ENCODE data around the gene S100A12. TPM values are rescaled to one million over a fixed set of nuclear protein-coding genes. Genes with fewer than 3 reads are reported as not detected.

S100A12 gene
- total RNA-seq, 2 donors from 2014 or later, result not detected

DNA sequence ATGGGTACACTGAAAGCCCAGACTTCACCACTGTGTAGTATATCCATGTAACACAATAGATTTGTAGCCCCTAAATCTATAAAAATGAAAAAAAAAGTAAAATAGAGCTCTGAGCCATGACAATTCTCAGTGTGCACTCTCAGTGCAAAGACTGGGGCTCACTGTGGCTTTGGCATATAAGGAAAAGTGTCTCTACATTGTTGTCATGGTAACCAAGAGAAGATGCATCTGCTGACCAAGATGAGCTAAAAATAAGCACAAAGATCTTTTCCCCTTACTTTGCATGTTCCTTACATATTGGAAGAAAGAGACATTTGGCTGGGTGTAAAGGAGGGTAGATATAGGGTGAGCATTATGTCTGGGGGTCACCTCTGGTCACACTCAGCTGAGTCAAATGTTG lies 38.8 kb downstream of the S100A12 start:
- Mint-ChIP-seq H3K4me1 (ENCODE audit: low read depth in 2 of 2) (no peaks in the 10 kb centered on the region), H3K4me3 (no peak overlapping the region), H3K27ac (no peak overlapping the region), H3K9me3 (peaks cover 4% of the 10 kb centered on the region), H3K36me3 (peaks cover 6% of the 10 kb centered on the region), H3K27me3 (peaks cover 28 to 38% of the 10 kb centered on the region in 2 donors)
- ATAC-seq (no peak), DNase-seq (ENCODE audit: low spot score) (no peak)

- Mint-ChIP-seq H3K4me1 (ENCODE audit: low read depth in 2 of 2) (no peaks in the 10 kb centered on the region), H3K36me3 (peaks cover 12% of the 10 kb centered on the region), H3K4me3 (no peak overlapping the region), H3K27me3 (peaks cover 37 to 41% of the 10 kb centered on the region in 2 donors), H3K27ac (no peak overlapping the region), H3K9me3 (peaks cover 7% of the 10 kb centered on the region)
- ATAC-seq (no peak), DNase-seq (ENCODE audit: low spot score) (no peak)
These were observed 41.5 kb downstream of the S100A12 start for GRCh38 chr1:153333902-153334301.

- ATAC-seq, result no peak
- Mint-ChIP-seq H3K9me3 (peaks cover under 1% of the 10 kb centered on the region), H3K27ac (no peak overlapping the region), H3K36me3 (peaks cover 11% of the 10 kb centered on the region), H3K4me3 (no peak overlapping the region), H3K27me3 (peaks cover 21 to 38% of the 10 kb centered on the region in 2 donors), H3K4me1 (ENCODE audit: low read depth in 2 of 2) (no peaks in the 10 kb centered on the region)
- no peak for DNase-seq (ENCODE audit: low spot score)
These were observed 50.5 kb downstream of the S100A12 start for GRCh38 chr1:153324912-153325311.

Other genes with a start within 250 kb of the S100A12 start
- gene SPRR2G, start 224.7 kb downstream of the S100A12 start, total RNA-seq, result not detected
- not detected for gene LELP1, start 172.2 kb downstream of the S100A12 start, total RNA-seq
- gene PRR9, start 158.0 kb downstream of the S100A12 start, total RNA-seq, result not detected
- gene LORICRIN, start 115.9 kb downstream of the S100A12 start, total RNA-seq, result not detected
- not detected for gene PGLYRP3, start 62.7 kb downstream of the S100A12 start, total RNA-seq
- gene PGLYRP4, start 26.8 kb downstream of the S100A12 start, total RNA-seq, result not detected
- 10 to 100 TPM in 1 of 2 donors, 1 to 10 TPM in 1; 4.8 to 13.7 TPM for gene S100A9, start 17.8 kb downstream of the S100A12 start, total RNA-seq
- 1 to 10 TPM in 1 of 2 donors, not detected in 1; 1.8 TPM for gene S100A8, start 15.5 kb upstream of the S100A12 start, total RNA-seq
- not detected for gene S100A7A, start 40.9 kb upstream of the S100A12 start, total RNA-seq
- gene S100A7, start 85.0 kb upstream of the S100A12 start, total RNA-seq, result not detected
- gene S100A6, start 160.4 kb upstream of the S100A12 start, total RNA-seq, result 100 to 1,000 TPM in 1 of 2 donors, 10 to 100 TPM in 1; 90.9 to 106 TPM
- gene S100A5, start 165.3 kb upstream of the S100A12 start, total RNA-seq, result not detected
- 100 to 1,000 TPM in 1 of 2 donors, 10 to 100 TPM in 1; 85.4 to 124 TPM for gene S100A4, start 170.2 kb upstream of the S100A12 start, total RNA-seq
- not detected for gene S100A3, start 173.6 kb upstream of the S100A12 start, total RNA-seq
- under 1 TPM in 1 of 2 donors, not detected in 1; 0.48 TPM for gene S100A2, start 190.2 kb upstream of the S100A12 start, total RNA-seq
- not detected for gene S100A16, start 237.5 kb upstream of the S100A12 start, total RNA-seq
- gene S100A14, start 240.7 kb upstream of the S100A12 start, total RNA-seq, result not detected

Measured in natural killer cell treated with Interleukin-12 subunit alpha and Interleukin-12 subunit beta and Interleukin-15 and Interleukin-18, amount 100 ng/mL, for 72 hours (primary cell).